Prostate gland (tissue), 2 donors: ENCODE measurements around the gene ARHGAP24. TPM values are rescaled to one million over a fixed set of nuclear protein-coding genes. Genes with fewer than 3 reads are reported as not detected.

Experiments used
- DNase-seq: peaks from one replicate; pipeline ENCODE4 v3.0.0-alpha.2; 2019; ENCODE audit warnings: low spot score
- H3K27ac ChIP-seq, 2 donors: fragments of 200-600 bp; sonication (generic); 2 replicates each; pipeline ENCODE4 v1.5.1; 2017 to 2019
- H3K27me3 ChIP-seq: fragments of 200-600 bp; sonication (generic); replicated peaks from 2 replicates; pipeline ENCODE4 v1.5.1; 2019; ENCODE audit not compliant: insufficient read depth
- H3K36me3 ChIP-seq, 2 donors: fragments of 200-600 bp; sonication (generic); 1 replicate in 1 of 2; 2 replicates in 1 of 2; pipeline versions ENCODE4 v1.5.1 to v1.8.1; 2017 to 2019
- H3K4me1 ChIP-seq: fragments of 200-600 bp; sonication (generic); replicated peaks from 2 replicates; pipeline ENCODE4 v1.5.1; 2019
- H3K4me3 ChIP-seq, 2 donors: fragments of 200-600 bp; sonication (generic); 2 replicates each; pipeline ENCODE4 v1.5.1; 2017 to 2019
- H3K9me3 ChIP-seq: fragments of 200-600 bp; sonication (generic); 2 replicates; pipeline ENCODE4 v1.5.1; 2017
- CTCF ChIP-seq, 4 experiments: fragments of 200-600 bp in 2 of 4; fragments of 450-650 bp in 2 of 4; sonication (generic) in 2 of 4; IDR thresholded peaks; 1 replicate in 3 of 4; 2 replicates in 1 of 4; pipeline ENCODE4 v1.5.1; 2016 to 2019; ENCODE audit warnings: antibody characterized with exemption in 4 of 4, mild to moderate bottlenecking in 2 of 4, moderate library complexity in 2 of 4
- POLR2A ChIP-seq: fragments of 450-650 bp; IDR thresholded peaks from one replicate; pipeline ENCODE4 v1.6.1; 2016; ENCODE audit warnings: antibody characterized with exemption, mild to moderate bottlenecking
- POLR2AphosphoS5 ChIP-seq: sonication (generic); formaldehyde crosslinking; IDR thresholded peaks from one replicate; pipeline ENCODE4 v1.6.1; 2017; ENCODE audit warnings: antibody characterized with exemption
- WGBS: methylation state at CpG from one replicate; pipeline ENCODE4 v1.1.5; 2018; 5-methylcytosine and 5-hydroxymethylcytosine counted together
- intact Hi-C: fragments of 100-400 bp; cut with DNase I; formaldehyde crosslinking; loops from one replicate; pipeline ENCODE4 v1.14.2; 2022
- total RNA-seq, 2 donors: library from RNA; depleted of rRNA; stranded (reverse); fragments of >200 nt; gene quantifications; one replicate each; pipeline ENCODE4 v1.1.0, GENCODE V29; 2016

Gene ARHGAP24
- total RNA-seq, 2 donors from 2014 or later = 6.7 to 7.4 TPM

GRCh38 chr4:85807247-85807950 is 332.4 kb downstream of the ARHGAP24 start:
- Histone ChIP-seq H3K4me3 (no peak overlapping the region), H3K36me3 (no peaks in the 10 kb centered on the region), H3K27ac (no peak overlapping the region), H3K4me1 (no peaks in the 10 kb centered on the region), H3K9me3 (no peaks in the 10 kb centered on the region), H3K27me3 (no peaks in the 10 kb centered on the region)
- intact Hi-C loops = no loop called here
- DNase-seq = no peak
- TF ChIP-seq POLR2AphosphoS5 (no peak), POLR2A (no peak), CTCF (IDR thresholded peaks at IDR 0.05) (no peak)
- 48% methylated on average over 3 of the region's 3 CpGs for WGBS

DNA sequence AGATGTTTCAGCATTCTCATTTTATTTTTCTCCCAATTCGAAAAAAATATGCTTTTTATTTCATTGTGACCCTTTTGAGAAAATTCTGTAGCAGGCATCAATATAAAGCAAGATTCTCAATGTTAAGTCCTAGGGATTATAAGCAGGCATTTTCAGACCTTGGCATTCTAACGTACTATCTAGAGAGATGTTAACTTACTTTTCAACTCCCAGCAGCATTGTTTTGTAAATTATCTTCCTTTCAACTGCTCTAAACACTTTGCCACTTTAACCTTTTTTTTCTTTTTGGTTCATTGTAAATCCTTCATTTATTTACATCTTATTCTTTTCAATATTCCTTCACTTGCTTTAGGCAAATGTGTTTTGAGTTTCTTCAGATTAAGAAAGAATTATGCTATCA is 333.2 kb downstream of the ARHGAP24 start:
- intact Hi-C loops = no loop called here
- no peak for TF ChIP-seq CTCF (IDR thresholded peaks at IDR 0.05)
- TF ChIP-seq POLR2AphosphoS5 = no peak
- no peak for TF ChIP-seq POLR2A

DNA sequence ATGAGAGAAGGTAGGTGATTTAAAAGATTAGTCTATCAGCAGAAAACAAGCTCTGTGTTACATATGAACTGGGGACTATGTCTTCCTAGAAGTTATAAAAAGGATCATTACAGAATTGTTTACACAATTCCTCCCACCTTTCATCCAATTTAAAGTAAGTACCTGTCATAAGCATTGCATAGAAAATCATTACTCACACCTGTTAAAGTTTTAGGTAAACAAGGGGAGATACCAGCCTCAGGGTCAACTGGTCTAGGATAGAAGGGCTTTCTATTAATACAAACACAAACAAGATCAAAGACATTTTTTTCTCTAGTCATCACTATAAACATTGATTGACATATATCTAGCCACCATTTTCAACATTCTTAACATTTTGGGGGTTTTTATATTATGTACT is 333.9 kb downstream of the ARHGAP24 start:
- no peak for TF ChIP-seq CTCF (IDR thresholded peaks at IDR 0.05)
- no peak for TF ChIP-seq POLR2A
- no peak for TF ChIP-seq POLR2AphosphoS5
- Histone ChIP-seq H3K27me3 (no peaks in the 10 kb centered on the region), H3K4me1 (no peaks in the 10 kb centered on the region), H3K27ac (no peak overlapping the region), H3K36me3 (no peaks in the 10 kb centered on the region), H3K4me3 (no peak overlapping the region), H3K9me3 (no peaks in the 10 kb centered on the region)
- DNase-seq = no peak
- intact Hi-C loops = no loop called here

More for the DNA sequence above, 333.2 kb downstream of the ARHGAP24 start:
- WGBS = 50% methylated on average over 2 of the region's 2 CpGs
- H3K27ac ChIP-seq = no peak overlapping the region
- H3K4me3 ChIP-seq = no peak overlapping the region
- no peaks in the 10 kb centered on the region for H3K4me1 ChIP-seq
- H3K36me3 ChIP-seq = no peaks in the 10 kb centered on the region
- DNase-seq = no peak
- no peaks in the 10 kb centered on the region for H3K9me3 ChIP-seq
- H3K27me3 ChIP-seq = no peaks in the 10 kb centered on the region

GRCh38 chr4:85812776-85813175 is 337.8 kb downstream of the ARHGAP24 start:
- H3K36me3 ChIP-seq = no peaks in the 10 kb centered on the region
- H3K4me3 ChIP-seq = no peak overlapping the region
- TF ChIP-seq POLR2A (no peak), CTCF (IDR thresholded peaks at IDR 0.05) (no peak), POLR2AphosphoS5 (no peak)
- no peaks in the 10 kb centered on the region for H3K27me3 ChIP-seq
- H3K9me3 ChIP-seq = no peaks in the 10 kb centered on the region
- no peaks in the 10 kb centered on the region for H3K4me1 ChIP-seq
- 93% methylated on average over 4 of the region's 4 CpGs for WGBS
- DNase-seq = no peak
- H3K27ac ChIP-seq = no peak overlapping the region
- intact Hi-C loops = no loop called here

DNA sequence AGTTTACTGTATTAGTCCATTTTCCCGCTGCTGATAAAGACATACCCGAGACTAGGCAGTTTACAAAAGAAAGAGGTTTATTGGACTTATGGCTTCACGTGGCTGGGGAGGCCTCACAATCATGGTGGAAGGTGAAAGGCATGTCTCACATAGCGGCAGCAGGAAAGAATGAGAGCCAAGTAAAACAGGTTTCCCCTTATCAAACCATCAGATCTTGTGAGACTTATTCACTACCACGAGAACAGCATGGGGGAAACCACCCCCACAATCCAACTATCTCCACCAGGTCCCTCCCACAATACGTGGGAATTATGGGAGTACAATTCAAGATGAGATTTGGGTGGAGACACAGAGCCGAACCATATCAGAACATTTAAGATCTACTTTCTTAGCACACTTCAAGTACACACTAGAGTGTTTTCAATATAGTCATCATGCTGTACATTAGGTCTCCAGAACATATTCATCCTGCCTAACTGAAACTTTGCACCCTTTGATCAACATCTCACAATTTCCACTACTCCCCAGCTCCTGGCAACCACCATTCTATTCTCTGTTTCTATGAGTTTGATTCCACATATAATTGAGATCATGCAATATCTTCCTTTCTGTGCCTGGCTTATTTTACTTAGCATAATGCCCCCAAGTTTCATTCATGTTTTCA is 341.0 kb downstream of the ARHGAP24 start:
- H3K4me1 ChIP-seq = no peaks in the 10 kb centered on the region
- no peaks in the 10 kb centered on the region for H3K27me3 ChIP-seq
- H3K4me3 ChIP-seq = no peak overlapping the region
- H3K36me3 ChIP-seq = no peaks in the 10 kb centered on the region
- H3K27ac ChIP-seq = no peak overlapping the region
- DNase-seq = no peak
- intact Hi-C loops = no loop called here
- no peaks in the 10 kb centered on the region for H3K9me3 ChIP-seq
- WGBS = 77% methylated on average over 7 of the region's 7 CpGs
- TF ChIP-seq POLR2AphosphoS5 = no peak
- no peak for TF ChIP-seq CTCF (IDR thresholded peaks at IDR 0.05)
